Activated naive CD4-positive, alpha-beta T cell treated with anti-CD3 and anti-CD28 coated beads, Interleukin-2, amount 50 U/mL, for 72 hours (primary cell): ENCODE results near the gene ZNF620. TPM values are rescaled to one million over a fixed set of nuclear protein-coding genes. Genes with fewer than 3 reads are reported as not detected.

ENCODE experiments used
- ATAC-seq, 2 donors: fragments of 150-1000 bp; cut with Tn5 transposase; 2 replicates each; pipeline ENCODE4 v1.10.0; 2021; ENCODE audit warnings: mild to moderate bottlenecking in 2 of 2, moderate library complexity in 2 of 2
- DNase-seq, 2 donors: peaks; one replicate each; pipeline ENCODE4 v3.0.0; 2021 to 2022; ENCODE audit warnings: low spot score in 2 of 2
- H3K27ac Mint-ChIP-seq, 2 donors: one replicate each; pipeline ENCODE4 v1.8.0; 2022; ENCODE audit warnings: mild to moderate bottlenecking in 2 of 2, mixed read lengths in 2 of 2
- H3K36me3 Mint-ChIP-seq, 2 donors: one replicate each; pipeline ENCODE4 v1.8.0; 2022; ENCODE audit warnings: mixed read lengths in 2 of 2
- H3K9me3 Mint-ChIP-seq, 2 donors: one replicate each; pipeline ENCODE4 v1.8.0; 2022; ENCODE audit warnings: mixed read lengths in 2 of 2
- total RNA-seq, 2 donors: library from RNA; stranded (reverse); gene quantifications; one replicate each; pipeline ENCODE4 v1.2.3, GENCODE V29; 2022

ZNF620 gene
- total RNA-seq, 2 donors from 2014 or later: 4.3 to 4.9 TPM

GRCh38 chr3:40477666-40478065 lies 28.2 kb upstream of the ZNF620 start:
- Mint-ChIP-seq H3K9me3 (no peaks in the 10 kb centered on the region), H3K36me3 (peaks cover 0 to 6% of the 10 kb centered on the region in 2 donors), H3K27ac (peak overlapping the region; percentile 87 to 97)
- no peak for ATAC-seq
- no peak for DNase-seq

GRCh38 chr3:40487172-40487571 lies 18.7 kb upstream of the ZNF620 start:
- H3K27ac Mint-ChIP-seq: no peak overlapping the region

GRCh38 chr3:40490916-40491315 lies 14.9 kb upstream of the ZNF620 start:
- H3K36me3 Mint-ChIP-seq: peaks cover 28 to 33% of the 10 kb centered on the region in 2 donors
- DNase-seq: no peak
- H3K9me3 Mint-ChIP-seq: peaks cover 13 to 22% of the 10 kb centered on the region in 2 donors
- no peak overlapping the region for H3K27ac Mint-ChIP-seq
- no peak for ATAC-seq

More at GRCh38 chr3:40487172-40487571, 18.7 kb upstream of the ZNF620 start:
- DNase-seq: no peak
- ATAC-seq: no peak
- Mint-ChIP-seq H3K9me3 (peaks cover 13 to 22% of the 10 kb centered on the region in 2 donors), H3K36me3 (peaks cover 35 to 39% of the 10 kb centered on the region in 2 donors)

DNA sequence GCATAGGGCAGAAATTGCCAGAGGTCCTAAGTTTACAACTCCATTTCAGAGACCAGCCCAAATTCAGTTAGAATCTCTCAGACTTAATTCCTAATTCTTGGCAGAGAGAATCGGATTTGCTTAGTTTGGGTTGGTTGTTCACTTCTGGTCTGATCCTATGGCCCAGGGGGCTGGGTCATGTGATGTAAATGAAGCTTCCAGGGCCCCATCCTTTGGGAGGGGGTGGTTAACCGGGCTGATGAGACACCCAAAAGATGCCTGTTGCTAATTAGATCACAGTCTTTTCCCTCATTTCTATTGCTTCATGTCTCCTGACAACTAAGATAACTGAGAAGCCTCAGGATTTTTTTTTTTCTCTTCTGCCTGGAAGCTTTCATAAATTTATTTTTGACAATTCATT lies 11.1 kb upstream of the ZNF620 start:
- ATAC-seq (no peak), DNase-seq (no peak)
- Mint-ChIP-seq H3K27ac (peak overlapping the region in 1 of 2 donors; percentile 26), H3K9me3 (peaks cover 0 to 4% of the 10 kb centered on the region in 2 donors), H3K36me3 (peaks cover 0 to 5% of the 10 kb centered on the region in 2 donors)

DNA sequence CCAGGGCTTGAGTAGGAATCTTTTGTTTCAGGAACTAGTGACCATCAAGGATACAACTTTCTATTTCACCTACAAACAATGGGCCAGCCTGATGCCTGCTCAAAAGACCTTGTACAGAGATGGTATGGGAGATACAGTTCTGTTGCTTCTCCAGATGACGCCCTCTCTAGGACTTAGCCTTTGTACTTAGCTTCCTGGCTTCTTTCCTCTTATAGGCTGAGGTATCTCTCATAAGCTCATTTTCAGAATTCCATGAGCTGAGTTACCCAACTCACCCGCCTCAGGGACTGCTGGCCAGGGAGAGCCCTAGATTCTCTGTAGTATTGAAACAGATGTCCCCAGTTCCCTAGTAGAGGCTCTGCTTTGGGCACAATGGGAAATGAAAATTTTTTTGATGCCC lies 8.6 kb upstream of the ZNF620 start:
- Mint-ChIP-seq H3K36me3 (no peaks in the 10 kb centered on the region), H3K27ac (no peak overlapping the region), H3K9me3 (no peaks in the 10 kb centered on the region)
- ATAC-seq: no peak
- DNase-seq: no peak

- ATAC-seq: no peak
- no peaks in the 10 kb centered on the region for H3K36me3 Mint-ChIP-seq
- no peak overlapping the region for H3K27ac Mint-ChIP-seq
- DNase-seq: no peak
- H3K9me3 Mint-ChIP-seq: no peaks in the 10 kb centered on the region
Observed at GRCh38 chr3:40499952-40500351, 5.9 kb upstream of the ZNF620 start.

GRCh38 chr3:40502034-40502433 lies 3.8 kb upstream of the ZNF620 start:
- Mint-ChIP-seq H3K36me3 (peaks cover 0 to 7% of the 10 kb centered on the region in 2 donors), H3K27ac (no peak overlapping the region), H3K9me3 (no peaks in the 10 kb centered on the region)
- ATAC-seq (no peak), DNase-seq (no peak)

DNA sequence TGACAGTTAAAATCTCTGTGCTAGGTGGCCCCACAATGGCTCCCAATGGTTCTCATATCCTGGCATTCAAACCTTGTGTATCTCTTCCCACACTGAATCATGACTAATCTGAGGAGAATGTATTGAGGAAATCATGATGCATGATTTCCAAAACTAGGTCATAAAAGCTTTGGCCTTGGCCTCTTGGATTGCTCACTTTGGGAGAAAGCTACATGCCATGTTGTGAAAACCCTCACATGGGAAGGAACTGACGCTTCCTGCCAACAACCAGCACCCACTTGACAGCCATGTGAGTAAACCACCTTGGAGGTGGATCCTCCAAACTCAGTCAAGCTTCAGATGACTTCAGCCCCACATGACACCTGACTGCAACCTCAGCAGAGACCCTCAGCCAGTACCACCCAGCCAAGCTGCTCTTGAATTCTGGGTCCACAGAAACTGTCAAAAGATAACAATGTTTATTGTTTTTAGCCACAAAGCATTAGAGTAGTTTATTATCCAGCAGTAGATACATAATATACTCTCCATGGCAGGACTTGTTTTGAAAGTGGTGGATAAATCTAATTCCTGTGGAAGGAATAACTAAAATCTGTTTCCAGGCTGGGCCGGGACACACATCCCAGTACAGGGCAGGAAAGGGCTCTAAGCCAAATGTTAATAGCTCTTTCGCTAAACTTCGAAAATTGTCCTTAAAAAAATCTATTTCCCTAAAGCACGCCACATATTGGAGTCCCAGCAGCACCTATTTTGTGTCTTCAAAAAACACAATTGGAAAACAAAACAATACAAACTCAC lies 1.0 kb upstream of the ZNF620 start:
- ATAC-seq (peak; percentile 39 to 65), DNase-seq (no peak)
- Mint-ChIP-seq H3K36me3 (peaks cover 11 to 17% of the 10 kb centered on the region in 2 donors), H3K27ac (no peak overlapping the region), H3K9me3 (no peaks in the 10 kb centered on the region)

GRCh38 chr3:40511031-40511718 lies 5.3 kb downstream of the ZNF620 start:
- H3K9me3 Mint-ChIP-seq: no peaks in the 10 kb centered on the region
- peaks cover 20 to 41% of the 10 kb centered on the region in 2 donors for H3K36me3 Mint-ChIP-seq
- no peak overlapping the region for H3K27ac Mint-ChIP-seq
- DNase-seq: no peak
- ATAC-seq: peak in 1 of 2 donors; percentile 40

GRCh38 chr3:40516201-40516600 lies 10.4 kb downstream of the ZNF620 start:
- H3K27ac Mint-ChIP-seq: no peak overlapping the region
- H3K36me3 Mint-ChIP-seq: peaks cover 6 to 10% of the 10 kb centered on the region in 2 donors
- ATAC-seq (no peak), DNase-seq (no peak)
- no peaks in the 10 kb centered on the region for H3K9me3 Mint-ChIP-seq

GRCh38 chr3:40518067-40518466 lies 12.2 kb downstream of the ZNF620 start:
- ATAC-seq: no peak
- no peak for DNase-seq
- no peak overlapping the region for H3K27ac Mint-ChIP-seq
- peaks cover 4 to 10% of the 10 kb centered on the region in 2 donors for H3K36me3 Mint-ChIP-seq
- H3K9me3 Mint-ChIP-seq: no peaks in the 10 kb centered on the region

GRCh38 chr3:40518848-40519247 lies 13.0 kb downstream of the ZNF620 start:
- DNase-seq: no peak
- H3K27ac Mint-ChIP-seq: no peak overlapping the region
- ATAC-seq: no peak
- H3K36me3 Mint-ChIP-seq: peaks cover 4 to 10% of the 10 kb centered on the region in 2 donors
- H3K9me3 Mint-ChIP-seq: no peaks in the 10 kb centered on the region

GRCh38 chr3:40521254-40521653 lies 15.4 kb downstream of the ZNF620 start:
- ATAC-seq (no peak), DNase-seq (no peak)
- no peak overlapping the region for H3K27ac Mint-ChIP-seq
- peaks cover 12 to 13% of the 10 kb centered on the region in 2 donors for H3K36me3 Mint-ChIP-seq
- no peaks in the 10 kb centered on the region for H3K9me3 Mint-ChIP-seq

- H3K27ac Mint-ChIP-seq: peak overlapping the region; percentile 62 to 92
Observed at GRCh38 chr3:40523781-40524180, 17.9 kb downstream of the ZNF620 start.

GRCh38 chr3:40524222-40524567 lies 18.4 kb downstream of the ZNF620 start:
- Mint-ChIP-seq H3K27ac (peak overlapping the region; percentile 62 to 92), H3K36me3 (peaks cover 23 to 26% of the 10 kb centered on the region in 2 donors), H3K9me3 (no peaks in the 10 kb centered on the region)
- no peak for DNase-seq
- no peak for ATAC-seq

More at GRCh38 chr3:40523781-40524180, 17.9 kb downstream of the ZNF620 start:
- ATAC-seq (no peak), DNase-seq (no peak)
- Mint-ChIP-seq H3K9me3 (no peaks in the 10 kb centered on the region), H3K36me3 (peaks cover 19 to 24% of the 10 kb centered on the region in 2 donors)

- ATAC-seq (peak; percentile 98 to 100), DNase-seq (peak; percentile 86 to 88)
- Mint-ChIP-seq H3K9me3 (no peaks in the 10 kb centered on the region), H3K36me3 (peaks cover 28 to 32% of the 10 kb centered on the region in 2 donors), H3K27ac (peak within 1 kb of the TSS; percentile 92 to 98)
Observed at GRCh38 chr3:40524568-40525285, 18.9 kb downstream of the ZNF620 start, which contains the start of gene ZNF621. ZNF621 (plus strand) TSS chr3:40524960; CDS start chr3:40525841, 881 bp downstream.

DNA sequence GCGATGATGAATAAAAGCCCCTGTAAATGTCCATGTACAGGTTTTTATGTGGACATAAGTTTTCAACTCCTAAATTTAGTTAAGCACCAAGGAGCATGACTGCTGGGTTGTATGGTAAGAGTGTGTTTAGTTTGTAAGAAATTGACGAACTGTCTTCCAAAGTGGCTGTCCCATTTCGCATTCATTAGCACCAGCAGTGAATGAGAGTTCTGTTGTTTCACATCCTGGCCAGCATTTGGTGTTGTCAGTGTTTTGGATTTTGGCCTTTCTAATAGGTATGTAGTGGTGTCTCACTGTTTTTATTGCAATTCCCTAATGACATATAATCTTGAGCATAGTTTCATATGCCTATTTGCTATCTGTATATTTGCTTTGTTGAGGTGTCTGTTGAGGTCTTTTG lies 22.6 kb downstream of the ZNF620 start:
- Mint-ChIP-seq H3K9me3 (peaks cover 18 to 21% of the 10 kb centered on the region in 2 donors), H3K36me3 (peaks cover 65 to 69% of the 10 kb centered on the region in 2 donors)
- no peak for ATAC-seq

More for the DNA sequence above, 22.6 kb downstream of the ZNF620 start:
- H3K27ac Mint-ChIP-seq: no peak overlapping the region
- no peak for DNase-seq
